Measurements from ENCODE around the gene GSG1L. TPM values are rescaled to one million over a fixed set of nuclear protein-coding genes. Genes with fewer than 3 reads are reported as not detected.

GSG1L gene
- total RNA-seq, 1 donor from 2014 or later = 0.19 TPM

DNA sequence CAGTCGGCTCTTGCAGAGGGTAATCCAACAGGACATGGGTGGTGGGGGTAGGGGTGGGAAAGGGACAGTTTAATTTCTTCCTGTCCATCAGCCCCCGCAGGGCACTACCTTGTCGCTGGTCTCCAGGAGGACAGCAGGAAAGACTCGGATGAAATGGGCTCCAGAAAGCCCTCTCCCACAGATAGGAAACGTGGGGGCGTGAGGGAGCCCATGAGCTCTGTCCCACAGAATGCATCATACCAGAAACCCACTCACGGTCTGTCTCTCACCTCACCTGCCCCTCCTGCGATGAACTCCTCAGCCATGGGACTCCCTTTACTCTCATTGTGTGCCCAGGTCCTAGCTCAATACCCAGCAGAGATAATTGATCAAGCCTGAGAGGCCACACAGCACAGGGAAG lies 240.1 kb downstream of the GSG1L start:
- intact Hi-C loops (cut with DNase I) = no loop called here
- DNase-seq (ENCODE audit: missing footprints) (no peak), ATAC-seq (no peak)

DNA sequence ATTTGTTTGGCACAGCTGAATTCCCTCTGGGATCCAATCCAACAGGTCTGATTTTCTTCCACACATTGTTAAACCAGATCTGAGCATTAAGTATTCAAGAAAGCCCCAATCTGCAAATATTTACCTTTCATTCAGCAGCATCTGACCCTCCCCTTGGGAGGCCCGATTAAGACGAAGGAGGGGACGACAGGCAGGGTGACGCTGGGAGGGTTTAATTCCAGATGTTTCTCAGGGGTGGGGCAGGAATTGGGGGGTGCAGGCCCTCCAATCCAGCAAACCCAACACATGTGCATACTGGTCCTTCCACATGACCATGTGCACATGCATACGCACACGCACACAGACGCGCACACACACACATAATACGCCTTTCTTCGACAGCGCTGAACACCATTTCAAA lies 240.5 kb downstream of the GSG1L start:
- ATAC-seq = no peak
- intact Hi-C loops (cut with DNase I) = no loop called here
- DNase-seq (ENCODE audit: missing footprints) = no peak

DNA sequence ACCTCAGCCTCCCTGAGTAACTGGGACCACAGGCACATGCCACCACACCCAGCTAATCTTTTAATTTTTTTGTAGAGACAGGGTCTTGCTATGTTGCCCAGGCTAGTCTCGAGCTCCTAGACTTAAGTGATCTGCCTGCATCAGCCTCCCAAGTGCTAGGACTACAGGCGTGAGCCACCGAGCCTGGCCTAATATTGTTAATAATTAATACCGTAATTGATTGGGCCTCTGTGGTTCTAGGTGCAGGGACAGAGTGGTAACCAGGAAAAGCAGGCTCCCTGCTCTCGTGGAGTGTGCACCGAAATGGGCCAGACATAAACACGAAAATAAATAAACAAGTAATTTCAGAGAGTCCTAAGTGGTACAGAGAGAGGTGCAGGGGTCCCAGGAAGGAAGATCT lies 241.0 kb downstream of the GSG1L start:
- DNase-seq (ENCODE audit: missing footprints) (no peak), ATAC-seq (no peak)
- intact Hi-C loops (cut with DNase I) = no loop called here

DNA sequence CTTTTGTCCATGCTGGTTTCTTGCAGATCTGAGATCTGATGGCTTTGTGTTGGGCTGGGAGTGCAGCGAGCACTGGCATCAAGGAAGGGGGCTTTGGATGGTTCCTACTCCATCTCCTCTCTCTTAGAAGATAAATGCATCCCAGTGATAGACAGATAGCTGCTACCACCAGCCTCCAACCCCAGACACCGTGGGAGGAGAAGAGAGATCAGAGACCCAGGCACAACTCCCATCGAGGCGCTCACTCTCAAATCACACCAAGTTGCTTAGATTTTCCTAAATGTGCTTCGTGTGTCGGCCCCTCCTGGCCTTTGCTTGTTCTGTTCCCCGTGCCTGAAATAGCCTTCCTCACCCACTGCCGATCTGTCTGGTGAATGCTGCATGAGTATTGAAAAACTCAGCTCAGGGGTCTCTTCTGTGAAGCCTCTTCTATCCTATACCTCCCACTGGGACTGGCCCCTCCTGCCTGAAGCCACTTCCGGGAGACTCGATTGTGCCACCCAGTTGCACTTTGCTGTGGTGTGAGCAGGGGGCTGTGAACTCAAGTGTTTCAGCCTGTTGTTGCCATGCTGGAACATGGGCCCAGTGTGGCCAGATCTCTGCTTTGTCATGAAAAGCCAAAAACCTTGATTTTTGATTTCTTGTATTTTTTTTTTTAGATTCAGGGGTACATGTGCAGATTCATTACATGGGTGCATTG lies 242.7 kb downstream of the GSG1L start:
- ATAC-seq (no peak), DNase-seq (ENCODE audit: missing footprints) (no peak)
- intact Hi-C loops (cut with DNase I) = no loop called here

DNA sequence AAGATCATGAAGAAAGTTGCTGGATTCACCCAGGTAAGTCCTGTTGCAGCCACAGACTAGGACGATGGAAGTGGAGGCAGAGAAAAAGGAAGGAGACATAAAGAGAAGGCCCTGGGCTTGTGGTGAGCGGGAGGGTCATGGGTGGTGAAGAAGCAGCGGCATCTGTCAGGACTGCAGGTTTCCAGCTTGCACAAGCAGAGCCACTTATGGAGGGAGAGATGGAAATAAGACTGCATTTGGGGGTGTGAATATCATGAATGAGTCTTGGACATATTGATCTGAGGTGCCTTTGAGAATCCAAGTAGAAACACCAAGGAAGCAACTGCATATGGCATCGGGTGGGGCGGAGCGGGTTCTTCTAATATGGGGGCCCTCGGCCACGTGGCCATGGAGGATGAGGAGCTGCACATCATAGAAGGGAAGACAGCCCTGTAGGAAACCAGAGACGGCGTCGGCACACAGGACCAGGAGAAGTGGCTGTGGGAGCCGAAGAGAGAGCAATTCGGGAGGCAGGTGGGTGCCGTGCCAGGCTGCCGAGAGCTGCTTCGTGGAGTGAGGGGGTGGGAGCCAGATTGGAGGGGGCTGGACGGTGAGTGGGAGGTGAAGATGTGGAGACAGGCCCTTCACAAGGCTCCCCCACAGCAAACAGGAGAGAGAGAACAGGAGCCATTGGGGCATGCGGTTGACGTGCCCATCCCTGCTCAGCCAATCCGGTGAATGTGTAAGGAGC lies 243.5 kb downstream of the GSG1L start:
- intact Hi-C loops (cut with DNase I) = no loop called here
- DNase-seq (ENCODE audit: missing footprints) (no peak), ATAC-seq (no peak)

DNA sequence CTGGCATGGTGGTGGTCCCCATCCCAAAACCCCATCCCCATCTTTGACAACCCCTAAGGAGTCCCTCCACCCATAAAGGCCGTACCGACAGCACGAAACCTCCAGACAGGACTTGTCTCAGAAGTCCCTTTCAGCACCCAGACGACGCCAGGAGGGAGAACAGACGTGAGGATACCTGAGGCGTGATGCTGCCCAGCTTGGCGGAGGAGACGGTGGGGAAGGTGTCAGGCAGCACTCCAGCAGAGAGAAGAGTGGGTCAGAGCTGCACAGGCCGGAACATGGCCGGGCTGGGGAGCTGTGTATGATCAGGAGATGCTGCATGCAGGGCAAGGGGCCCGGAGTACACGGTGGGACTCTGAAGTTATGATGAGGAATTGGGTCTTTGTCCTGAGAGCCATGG lies 244.2 kb downstream of the GSG1L start:
- ATAC-seq (no peak), DNase-seq (ENCODE audit: missing footprints) (no peak)
- intact Hi-C loops (cut with DNase I) = no loop called here

DNA sequence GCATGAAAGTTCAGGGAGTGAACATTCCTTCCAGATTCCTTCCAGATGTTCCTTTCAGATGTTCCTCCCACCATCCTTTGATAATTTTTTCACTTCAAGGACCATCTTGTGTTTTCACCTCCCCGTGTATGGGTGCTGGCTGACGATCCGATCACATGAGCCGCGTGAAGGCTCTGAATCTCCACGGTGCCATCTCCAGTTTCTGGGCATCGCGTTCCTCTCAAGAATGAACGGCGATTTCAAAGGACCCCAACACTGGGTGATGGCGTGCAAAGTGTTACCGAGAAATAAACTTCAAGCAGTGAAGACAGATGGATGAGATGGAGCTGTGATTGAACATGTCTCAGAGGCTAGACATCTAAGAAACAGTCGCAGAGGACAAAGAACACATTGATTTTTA lies 245.3 kb downstream of the GSG1L start:
- intact Hi-C loops (cut with DNase I) = no loop called here
- ATAC-seq (no peak), DNase-seq (ENCODE audit: missing footprints) (no peak)

DNA sequence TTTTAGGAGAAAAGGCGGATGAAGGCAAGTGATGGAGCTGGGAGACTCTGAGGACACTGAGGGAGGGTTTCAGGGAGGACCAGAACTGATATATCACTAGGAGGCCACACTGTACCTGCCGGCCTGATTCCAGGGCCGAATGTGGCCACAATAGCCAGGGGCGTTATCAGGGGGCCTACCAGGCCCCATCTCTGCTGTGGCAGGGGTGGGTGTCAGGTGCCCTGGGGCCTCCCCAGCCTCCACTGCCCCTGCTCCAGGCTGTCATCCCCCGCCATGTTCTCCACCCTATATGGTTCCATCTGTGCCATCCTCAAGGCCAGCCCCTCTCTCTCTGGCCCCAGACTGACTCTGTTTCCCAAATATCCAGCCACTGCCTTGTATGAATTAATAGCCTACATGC lies 246.5 kb downstream of the GSG1L start:
- DNase-seq (ENCODE audit: missing footprints) = no peak
- intact Hi-C loops (cut with DNase I) = no loop called here
- no peak for ATAC-seq

DNA sequence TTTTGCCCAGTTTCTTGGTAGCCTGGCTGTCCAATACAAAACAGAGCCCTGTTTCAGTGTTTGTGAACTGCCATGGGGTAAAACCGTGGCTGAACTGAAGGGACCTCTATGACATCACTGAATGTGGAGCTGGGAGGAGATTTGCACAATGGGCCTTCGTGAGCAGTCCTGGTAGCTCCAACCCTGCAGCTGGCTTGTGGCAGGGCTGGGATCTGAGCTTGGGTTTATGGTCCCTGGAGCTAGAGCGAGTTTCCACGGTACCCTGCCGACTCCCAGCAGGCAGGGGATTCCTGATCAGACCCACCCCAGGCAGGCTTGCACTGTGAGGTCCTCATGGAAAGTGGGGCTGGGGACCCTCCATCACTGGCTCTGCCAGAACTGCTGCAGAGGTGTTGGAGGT lies 247.0 kb downstream of the GSG1L start:
- intact Hi-C loops (cut with DNase I) = no loop called here
- ATAC-seq = no peak
- DNase-seq (ENCODE audit: missing footprints) = no peak

DNA sequence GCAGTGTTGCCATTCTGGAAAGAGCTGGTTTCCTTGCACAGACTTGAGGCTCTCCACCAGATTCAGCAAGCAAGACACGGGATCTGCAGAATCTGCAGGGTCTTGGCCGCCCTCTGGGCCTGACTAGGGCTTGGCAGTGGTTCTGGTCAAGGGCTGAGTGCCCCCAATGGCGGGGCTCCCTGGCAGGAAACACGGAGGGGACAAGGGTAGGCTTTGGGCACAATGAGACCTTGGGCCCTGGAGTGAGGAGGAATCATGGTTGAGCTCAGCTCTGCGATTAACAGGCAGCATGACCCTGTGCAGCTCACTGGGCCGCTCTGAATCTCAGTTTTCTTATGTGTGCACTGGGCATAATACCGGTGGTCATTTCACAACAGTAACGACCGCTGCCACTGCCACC lies 249.9 kb downstream of the GSG1L start:
- intact Hi-C loops (cut with DNase I) = no loop called here
- DNase-seq (ENCODE audit: missing footprints) (no peak), ATAC-seq (no peak)

DNA sequence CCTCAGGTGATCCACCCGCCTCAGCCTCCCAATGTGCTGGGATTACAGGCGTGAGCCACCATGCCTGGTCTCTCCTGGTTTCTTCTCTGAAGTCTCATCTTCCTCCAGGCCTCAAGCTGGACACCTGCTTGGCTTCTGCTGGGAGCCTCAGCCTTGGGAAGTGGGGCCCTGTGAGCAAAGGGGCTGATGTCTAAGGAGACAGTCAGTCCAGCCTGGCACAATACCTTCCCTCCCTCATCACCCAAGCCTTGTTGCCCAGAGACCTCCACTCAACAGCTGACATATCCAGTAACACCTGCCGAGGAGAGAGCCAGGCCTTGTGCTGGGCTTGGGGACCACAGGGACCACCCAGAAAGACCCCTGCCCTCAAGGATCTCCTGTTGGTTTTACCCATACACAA lies 251.6 kb downstream of the GSG1L start:
- ATAC-seq (no peak), DNase-seq (ENCODE audit: missing footprints) (no peak)
- intact Hi-C loops (cut with DNase I) = no loop called here

DNA sequence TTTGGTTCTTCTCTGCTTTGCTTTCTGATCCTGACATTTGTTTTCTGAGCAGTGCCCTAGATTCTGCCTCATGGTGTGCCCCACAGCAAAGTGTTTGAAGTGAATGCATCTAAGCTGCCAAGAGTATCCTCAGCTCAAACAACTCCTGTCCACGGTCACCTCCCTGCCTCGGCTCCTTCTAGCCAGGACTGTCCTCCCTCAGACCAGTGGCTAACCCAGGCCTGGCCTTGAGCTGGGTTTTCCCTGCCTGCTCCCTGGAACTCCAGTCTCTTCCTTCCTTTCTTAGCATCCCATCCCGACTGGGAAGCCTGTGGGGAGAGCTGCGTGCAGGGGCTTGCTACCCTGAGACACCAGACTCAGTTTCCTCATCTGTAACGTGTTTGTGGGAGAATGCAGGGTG lies 256.5 kb downstream of the GSG1L start:
- intact Hi-C loops (cut with DNase I) = loop anchor here (10.0 kb wide), 1 partner anchor 58 kb away; no protein-coding TSS in a partner anchor
- DNase-seq (ENCODE audit: missing footprints) (no peak), ATAC-seq (no peak)

DNA sequence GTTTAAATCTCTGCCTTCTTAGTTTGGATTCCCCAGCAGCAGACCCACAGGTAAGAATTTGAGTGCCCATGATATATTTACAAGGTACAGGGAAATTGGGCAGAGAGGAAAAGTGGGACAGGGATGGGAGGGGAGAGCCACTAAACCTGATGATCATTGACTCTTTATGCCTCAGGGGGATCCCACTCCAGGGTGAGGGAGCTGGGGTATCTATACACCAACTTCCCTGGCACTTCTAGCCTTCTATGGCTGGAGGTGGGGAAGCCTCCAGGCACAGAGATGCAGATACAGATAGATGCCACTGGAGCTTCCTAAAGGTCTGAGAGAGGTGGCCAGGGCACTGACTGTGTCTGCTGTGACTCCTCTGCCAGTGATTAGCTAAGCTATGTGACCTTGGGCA lies 257.1 kb downstream of the GSG1L start:
- no peak for DNase-seq (ENCODE audit: missing footprints)
- intact Hi-C loops (cut with DNase I) = loop anchor here (10.0 kb wide), 1 partner anchor 58 kb away; no protein-coding TSS in a partner anchor
- no peak for ATAC-seq

DNA sequence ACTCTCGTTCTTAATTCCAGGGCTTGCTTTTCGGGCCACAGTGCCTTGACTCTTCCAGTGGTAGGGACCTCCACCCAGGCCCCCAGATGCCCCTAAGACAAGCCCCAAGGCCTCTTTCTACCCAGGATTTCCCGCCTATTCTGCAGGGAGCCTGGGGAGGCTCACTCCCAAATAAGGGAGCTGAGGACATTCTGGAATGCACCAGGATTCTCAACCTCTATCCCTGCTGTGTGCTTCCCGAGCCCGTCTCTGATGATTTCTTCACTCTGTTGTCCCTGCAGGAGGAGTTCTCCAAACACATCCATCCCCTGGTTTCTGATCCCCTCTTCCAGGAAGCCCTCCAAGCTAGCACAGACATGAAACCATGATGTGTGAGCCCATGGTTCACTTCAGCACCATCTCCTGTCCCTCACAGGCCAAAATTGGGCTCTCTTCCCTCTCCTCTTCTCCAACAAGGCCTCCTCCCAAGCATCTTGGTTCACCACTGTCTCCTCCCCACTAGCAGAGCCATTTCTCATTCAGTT lies 257.6 kb downstream of the GSG1L start:
- no peak for ATAC-seq
- intact Hi-C loops (cut with DNase I) = loop anchor here (10.0 kb wide), 1 partner anchor 59 kb away; no protein-coding TSS in a partner anchor

DNA sequence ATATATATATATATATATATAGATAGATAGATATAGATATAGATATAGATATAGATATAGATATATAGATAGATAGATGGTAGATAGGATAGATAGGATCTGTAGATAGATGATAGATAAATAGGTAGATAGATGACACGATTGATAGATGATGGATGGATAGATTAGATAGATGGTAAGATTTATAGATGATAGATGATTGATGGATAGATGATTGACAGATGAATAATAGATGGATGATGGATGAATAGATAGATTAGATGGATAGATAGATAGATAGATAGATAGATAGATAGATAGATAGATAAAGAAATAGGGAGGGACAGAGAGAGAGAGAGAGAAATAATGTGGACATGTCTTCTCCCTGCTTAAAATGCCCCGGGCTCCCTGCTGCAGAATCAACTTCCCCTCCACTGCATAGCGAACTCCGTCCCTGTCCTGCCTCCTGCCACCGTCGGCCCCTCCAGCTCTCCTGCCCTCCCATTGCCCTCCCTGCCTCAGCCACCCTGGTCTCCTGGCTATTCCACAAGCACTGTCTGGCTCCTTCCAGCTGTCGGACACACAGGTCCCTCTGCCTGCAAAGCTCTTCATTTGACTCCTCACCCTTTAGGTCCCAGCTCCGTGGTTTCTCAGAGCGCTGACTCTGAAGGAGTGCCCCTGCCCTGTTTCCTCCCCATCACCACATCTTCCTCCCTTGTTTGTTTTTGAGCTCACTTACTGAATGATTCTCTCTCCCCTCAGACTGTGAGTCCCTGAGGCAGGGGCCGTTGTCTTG lies 259.6 kb downstream of the GSG1L start:
- intact Hi-C loops (cut with DNase I) = loop anchor here (10.0 kb wide), 1 partner anchor 61 kb away; no protein-coding TSS in a partner anchor
- DNase-seq (ENCODE audit: missing footprints) (no peak), ATAC-seq (no peak)

More for the DNA sequence above, 257.6 kb downstream of the GSG1L start:
- no peak for DNase-seq (ENCODE audit: missing footprints)

DNA sequence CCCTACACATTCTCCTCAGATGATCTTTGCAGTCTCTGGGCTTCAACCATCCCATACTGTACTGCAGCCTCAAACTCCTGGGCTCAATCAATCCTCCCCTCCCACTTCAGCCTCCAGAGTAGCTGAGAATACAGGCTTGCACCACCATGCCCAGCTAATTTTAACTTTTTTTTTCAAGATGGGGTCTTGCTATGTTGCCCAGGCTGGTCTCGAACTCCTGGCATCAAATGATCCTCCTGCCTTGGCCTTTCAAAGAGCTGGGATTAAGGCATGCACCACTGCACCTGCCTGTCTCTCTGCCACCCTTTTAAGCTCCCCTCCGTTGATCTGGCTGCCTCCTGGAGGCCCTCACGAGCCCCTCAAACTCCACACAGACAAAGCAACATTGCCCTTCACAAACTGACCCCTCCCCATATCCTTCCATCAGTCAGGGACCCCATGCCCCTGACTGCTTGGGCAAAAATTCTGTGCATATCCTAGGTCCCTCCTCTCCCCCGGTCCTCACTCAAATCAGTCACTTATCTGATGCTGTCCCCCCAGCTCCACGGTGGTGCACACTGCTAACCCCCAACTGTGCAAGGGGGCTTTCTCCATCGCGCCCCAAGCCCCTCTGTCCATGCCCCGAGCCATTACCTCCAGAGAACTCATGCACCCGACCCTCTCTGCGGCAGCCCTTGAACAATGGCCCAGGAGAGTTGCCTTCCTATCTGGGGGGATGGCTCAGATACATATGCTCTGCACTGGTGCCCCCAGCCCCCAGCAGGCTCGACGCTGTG lies 260.7 kb downstream of the GSG1L start:
- DNase-seq (ENCODE audit: missing footprints) (no peak), ATAC-seq (no peak)
- intact Hi-C loops (cut with DNase I) = loop anchor here (10.0 kb wide), 1 partner anchor 62 kb away; no protein-coding TSS in a partner anchor

DNA sequence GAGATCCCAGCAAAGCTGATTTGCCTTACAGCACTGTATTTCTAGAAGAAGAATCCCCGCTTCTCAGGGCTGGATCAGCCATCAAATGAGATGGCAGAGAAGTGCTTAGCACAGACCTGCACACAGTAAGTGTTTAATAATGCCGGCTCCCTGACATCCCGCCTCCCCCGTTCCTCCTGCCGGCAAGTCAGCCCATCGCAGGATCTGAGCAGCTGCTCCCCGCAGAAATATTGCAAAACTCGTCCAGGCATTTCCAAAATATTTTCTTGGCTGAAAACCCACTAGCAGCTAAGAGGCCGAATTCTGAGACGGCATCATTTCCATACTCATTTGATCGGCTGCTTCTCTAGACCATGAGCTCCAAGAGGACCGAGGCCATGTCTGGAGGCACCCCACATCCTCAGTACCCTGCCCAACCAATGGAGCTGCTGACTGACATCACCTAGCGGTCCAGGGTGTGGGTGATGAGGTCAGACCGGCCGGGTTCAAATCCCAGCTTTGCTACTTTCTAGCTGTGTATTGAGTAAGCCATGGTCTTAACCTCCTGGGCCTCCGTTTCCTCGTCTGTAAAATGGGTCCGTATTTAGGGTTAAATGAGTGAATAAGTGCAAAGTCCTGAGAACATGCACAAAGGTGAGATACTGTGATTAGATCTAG lies 262.1 kb downstream of the GSG1L start:
- DNase-seq (ENCODE audit: missing footprints) (no peak), ATAC-seq (no peak)

DNA sequence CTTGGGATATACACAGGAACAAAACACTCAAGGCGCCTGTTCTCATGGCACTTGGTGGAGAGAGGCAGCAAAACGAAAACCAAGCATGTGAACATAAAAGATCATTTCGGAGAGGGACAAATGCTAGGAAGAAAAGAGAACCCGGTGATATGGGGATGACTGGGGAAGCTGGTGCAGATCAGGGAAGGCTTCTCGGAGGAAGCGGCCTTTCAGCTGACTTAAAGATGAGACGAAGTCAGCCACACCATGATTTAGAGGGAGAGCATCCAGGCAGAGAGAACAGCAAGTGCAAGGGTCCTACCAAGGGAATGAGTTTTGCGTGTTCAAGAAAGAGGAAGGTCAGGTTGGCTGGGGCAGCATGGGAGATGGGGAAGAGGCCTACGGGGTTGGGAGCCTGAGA lies 262.7 kb downstream of the GSG1L start:
- DNase-seq (ENCODE audit: missing footprints) (no peak), ATAC-seq (no peak)
- intact Hi-C loops (cut with DNase I) = loop anchor here (10.0 kb wide), 1 partner anchor 64 kb away; no protein-coding TSS in a partner anchor

More for the DNA sequence above, 262.1 kb downstream of the GSG1L start:
- intact Hi-C loops (cut with DNase I) = loop anchor here (10.0 kb wide), 1 partner anchor 63 kb away; no protein-coding TSS in a partner anchor
